ENCODE results near the gene MOB3B.

MOB3B gene

DNA sequence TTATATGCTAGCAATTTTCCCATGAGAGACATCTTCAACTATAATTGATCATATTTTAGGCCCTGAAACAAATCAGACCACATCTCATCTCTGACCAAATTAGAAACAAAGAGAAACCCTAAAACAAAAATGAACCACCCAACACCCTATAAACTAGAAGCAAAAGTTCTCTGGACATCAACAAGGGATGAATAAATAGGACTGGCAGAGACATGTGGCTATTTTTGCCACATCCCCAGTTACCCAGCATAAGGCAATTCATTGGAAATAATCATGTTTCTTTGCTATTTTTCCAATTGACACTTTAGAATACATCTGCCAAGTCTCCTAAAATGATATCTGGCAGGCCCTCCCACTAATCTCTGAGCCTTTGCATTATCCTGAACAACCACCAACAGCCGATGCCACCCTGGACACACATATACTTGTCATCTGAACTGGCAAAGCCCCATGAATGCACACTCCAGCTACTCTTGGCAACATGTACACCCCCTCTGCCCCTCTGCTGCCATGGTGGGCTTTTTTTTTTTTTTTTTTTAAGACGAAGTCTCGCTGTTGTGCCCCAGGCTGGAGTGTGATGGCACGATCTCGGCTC, 179.1 kb downstream of the MOB3B start:
- TF ChIP-seq, protein P1, sequence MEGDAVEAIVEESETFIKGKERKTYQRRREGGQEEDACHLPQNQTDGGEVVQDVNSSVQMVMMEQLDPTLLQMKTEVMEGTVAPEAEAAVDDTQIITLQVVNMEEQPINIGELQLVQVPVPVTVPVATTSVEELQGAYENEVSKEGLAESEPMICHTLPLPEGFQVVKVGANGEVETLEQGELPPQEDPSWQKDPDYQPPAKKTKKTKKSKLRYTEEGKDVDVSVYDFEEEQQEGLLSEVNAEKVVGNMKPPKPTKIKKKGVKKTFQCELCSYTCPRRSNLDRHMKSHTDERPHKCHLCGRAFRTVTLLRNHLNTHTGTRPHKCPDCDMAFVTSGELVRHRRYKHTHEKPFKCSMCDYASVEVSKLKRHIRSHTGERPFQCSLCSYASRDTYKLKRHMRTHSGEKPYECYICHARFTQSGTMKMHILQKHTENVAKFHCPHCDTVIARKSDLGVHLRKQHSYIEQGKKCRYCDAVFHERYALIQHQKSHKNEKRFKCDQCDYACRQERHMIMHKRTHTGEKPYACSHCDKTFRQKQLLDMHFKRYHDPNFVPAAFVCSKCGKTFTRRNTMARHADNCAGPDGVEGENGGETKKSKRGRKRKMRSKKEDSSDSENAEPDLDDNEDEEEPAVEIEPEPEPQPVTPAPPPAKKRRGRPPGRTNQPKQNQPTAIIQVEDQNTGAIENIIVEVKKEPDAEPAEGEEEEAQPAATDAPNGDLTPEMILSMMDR (conservative IDR thresholded peaks at IDR 0.05; ENCODE audit: low read length) = no peak

DNA sequence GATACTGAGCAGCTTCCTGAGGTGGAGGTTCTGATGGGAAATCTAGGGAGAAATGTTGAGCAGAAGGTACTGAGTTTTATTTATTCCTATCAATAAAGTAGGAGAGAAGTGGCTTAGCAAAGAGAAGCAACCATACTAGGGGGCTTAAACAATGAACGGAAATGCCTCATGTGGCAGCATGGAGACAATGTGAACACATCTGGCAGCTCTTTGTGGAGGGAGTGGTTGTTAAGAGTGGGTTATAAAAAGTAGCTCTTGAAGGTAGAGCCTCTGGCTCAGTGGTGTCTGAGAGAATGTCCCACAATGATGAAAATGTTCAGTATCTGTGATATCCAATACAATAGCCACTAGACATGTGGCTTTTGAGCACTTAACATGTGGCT, 179.9 kb downstream of the MOB3B start:
- H3K4me3 ChIP-seq (ENCODE audit: low read length) = no peak overlapping the region
- no peak for DNase-seq (ENCODE audit: low read depth)
- TF ChIP-seq, protein P1 (conservative IDR thresholded peaks at IDR 0.05; ENCODE audit: low read length) = no peak

More for the DNA sequence above, 179.1 kb downstream of the MOB3B start:
- no peak for DNase-seq (ENCODE audit: low read depth)
- no peak overlapping the region for H3K4me3 ChIP-seq (ENCODE audit: low read length)

DNA sequence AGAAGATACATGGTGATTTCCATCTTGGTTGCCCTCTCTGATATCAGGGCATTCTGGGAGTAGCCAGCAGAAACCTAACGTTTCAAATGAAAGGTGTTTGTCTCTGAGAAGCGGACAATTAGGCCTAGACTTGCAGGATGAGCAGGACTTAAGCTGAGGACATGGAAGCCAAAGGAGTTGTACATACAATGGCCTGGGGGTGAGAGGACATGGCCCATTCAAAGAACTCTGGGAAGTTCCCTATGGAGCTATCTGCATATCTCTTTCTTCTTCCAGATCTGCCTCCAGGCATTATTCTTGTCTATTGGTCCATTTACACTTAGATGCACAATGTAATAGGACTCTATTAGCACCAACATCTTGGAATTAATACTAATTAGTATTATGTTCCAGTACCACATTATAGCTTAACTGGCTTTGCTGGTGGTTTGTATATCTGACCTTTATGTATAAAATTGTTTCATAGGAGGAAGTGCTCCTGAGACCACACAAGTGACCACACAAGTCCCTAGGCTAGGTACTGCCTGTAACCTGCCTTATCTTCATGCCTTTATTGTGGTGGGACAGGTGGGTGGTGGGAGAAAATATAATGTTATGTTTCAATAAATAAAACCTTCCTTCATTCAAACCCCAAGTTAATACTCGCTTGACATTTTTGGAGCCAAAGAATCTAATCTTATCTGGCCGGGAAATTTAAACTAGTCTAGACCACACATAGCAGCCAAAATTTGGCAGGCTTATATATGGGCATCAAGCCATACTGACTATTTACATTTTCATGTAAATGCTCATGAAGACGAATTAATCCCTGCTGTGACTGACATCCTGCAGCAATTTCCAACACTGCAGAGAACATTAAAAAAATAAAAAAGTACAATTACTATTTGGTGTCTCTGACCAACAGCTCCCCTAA, 180.6 kb downstream of the MOB3B start:
- no peak for DNase-seq (ENCODE audit: low read depth)
- no peak overlapping the region for H3K4me3 ChIP-seq (ENCODE audit: low read length)
- TF ChIP-seq, protein P1 (conservative IDR thresholded peaks at IDR 0.05; ENCODE audit: low read length) = no peak

DNA sequence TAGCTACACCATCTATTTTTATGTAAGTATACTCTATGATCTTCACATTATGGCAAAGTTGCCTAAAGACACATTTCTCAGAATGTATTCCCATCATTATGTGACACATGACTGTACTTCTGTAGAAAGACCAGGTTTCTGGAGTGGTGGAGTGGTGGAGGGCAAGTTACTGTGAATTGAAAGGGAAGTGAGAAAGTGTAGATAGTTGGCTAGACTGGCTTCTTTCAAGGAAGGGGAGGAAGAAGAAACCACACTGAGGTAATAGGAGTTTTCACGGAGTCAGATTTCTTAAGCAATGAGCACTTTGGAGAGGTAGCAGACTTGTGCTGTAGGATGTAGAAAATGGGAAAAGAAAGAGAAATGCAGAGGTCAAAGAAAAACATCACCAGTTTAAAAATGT, 181.7 kb downstream of the MOB3B start:
- TF ChIP-seq, protein P1 (conservative IDR thresholded peaks at IDR 0.05; ENCODE audit: low read length) = no peak

DNA sequence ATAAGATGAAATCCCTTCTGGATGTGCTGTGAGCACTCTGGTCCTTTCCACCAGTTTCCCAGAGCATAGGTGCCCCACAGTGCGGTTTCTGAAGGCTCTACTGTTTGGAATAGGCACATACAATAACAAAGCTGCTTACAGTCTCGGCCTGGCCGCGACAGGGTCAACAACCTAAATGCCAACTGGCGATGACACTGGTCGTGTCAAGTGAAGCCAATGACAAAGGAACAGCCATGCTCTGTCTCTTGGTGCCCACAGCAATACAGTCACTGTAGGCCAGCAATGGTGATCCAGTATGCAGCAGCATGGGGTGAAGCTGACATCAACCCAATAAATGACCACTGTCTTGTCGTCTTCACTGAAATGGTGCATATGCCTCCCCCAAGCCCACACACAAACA, 184.8 kb downstream of the MOB3B start:
- TF ChIP-seq, protein P1 (conservative IDR thresholded peaks at IDR 0.05; ENCODE audit: low read length) = no peak
- DNase-seq (ENCODE audit: low read depth) = no peak
- H3K4me3 ChIP-seq (ENCODE audit: low read length) = no peak overlapping the region

More for the DNA sequence above, 181.7 kb downstream of the MOB3B start:
- DNase-seq (ENCODE audit: low read depth) = no peak
- no peak overlapping the region for H3K4me3 ChIP-seq (ENCODE audit: low read length)

DNA sequence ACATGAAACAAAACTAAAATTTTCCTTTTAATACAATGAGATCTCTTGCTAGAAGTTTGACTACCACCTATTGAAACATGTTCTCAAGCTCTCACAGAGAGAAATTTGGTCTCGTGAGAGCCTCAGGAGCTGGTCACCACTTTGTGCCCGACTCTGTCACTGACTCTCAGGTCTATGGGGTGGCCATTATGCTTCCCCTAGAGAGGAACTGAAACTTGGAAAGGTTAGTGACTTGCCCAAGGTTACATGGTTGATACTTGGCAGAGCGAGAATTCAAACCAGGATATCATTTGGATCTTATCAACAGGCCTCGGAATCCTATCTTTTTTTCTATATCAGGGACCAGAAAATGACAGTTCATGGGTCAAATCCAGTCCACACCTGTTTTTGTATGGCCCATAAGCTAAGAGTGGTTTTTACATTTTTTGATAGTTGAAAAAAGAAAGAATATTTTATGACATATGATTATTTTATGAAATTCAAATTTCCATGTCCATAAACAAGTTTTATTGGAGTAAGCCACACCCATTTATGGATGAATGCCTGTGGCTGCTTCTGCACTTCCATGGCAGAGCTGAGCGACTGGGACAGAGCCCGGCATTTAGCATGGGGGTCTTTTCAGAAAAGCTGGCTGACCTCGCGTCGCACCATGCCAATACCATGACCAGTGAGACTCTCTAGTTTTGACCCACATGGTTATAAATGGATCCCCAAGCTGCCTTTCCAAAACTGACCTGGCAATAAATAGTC, 187.9 kb downstream of the MOB3B start:
- TF ChIP-seq, protein P1 (conservative IDR thresholded peaks at IDR 0.05; ENCODE audit: low read length) = no peak
- DNase-seq (ENCODE audit: low read depth) = no peak
- H3K4me3 ChIP-seq (ENCODE audit: low read length) = no peak overlapping the region

Data from AG10803 (cell line).